ENCODE results near the gene CSTF1. TPM values are rescaled to one million over a fixed set of nuclear protein-coding genes. Genes with fewer than 3 reads are reported as not detected.
"Not testable (repeated sequence)": the region's sequence is repeated elsewhere in the genome, so short reads cannot be mapped to it uniquely, and the experiment has no call there.

CSTF1 gene
- polyA plus RNA-seq, 1 of the 3 experiments (the other 2 are of a cell fraction), result 23.4 TPM

GRCh38 chr20:56389807-56390206, 2.6 kb upstream of the CSTF1 start:
- H2AFZ ChIP-seq (ENCODE audit: low read depth), result no peak overlapping the region
- peaks cover 15 to 21% of the 10 kb centered on the region in 2 experiments for H3K36me3 ChIP-seq (replicated peaks in 1 of 2; ENCODE audit: control insufficient read depth in 1 of 2, insufficient read depth in 2 of 2, low read length in 1 of 2)
- no peak overlapping the region for H3K4me3 ChIP-seq (ENCODE audit: low read depth in 2 of 2, low read length in 1 of 2)
- CTCF ChIA-PET, result no interaction called here
- H3K4me1 ChIP-seq (ENCODE audit: control insufficient read depth in 1 of 2, insufficient read depth in 2 of 2, low read depth in 1 of 2, low read length in 1 of 2), result peaks cover 14 to 18% of the 10 kb centered on the region in 2 experiments; a peak in 2 of 4 replicates
- H3K9me2 ChIP-seq, result no peaks in the 10 kb centered on the region
- no peak overlapping the region for H3K27ac ChIP-seq (ENCODE audit: low read depth in 2 of 2, low read length in 1 of 2)
- H3K9ac ChIP-seq, result no peak overlapping the region
- H3K79me2 ChIP-seq (ENCODE audit: insufficient read depth), result peaks cover 95% of the 10 kb centered on the region
- H4K20me1 ChIP-seq (ENCODE audit: insufficient read depth), result no peaks in the 10 kb centered on the region
- TF ChIP-seq EZH2phosphoT487 (IDR thresholded peaks at IDR 0.05; ENCODE audit: borderline replicate concordance, low read depth) (no peak), MXI1 (IDR thresholded peaks at IDR 0.05; ENCODE audit: low read depth, low read length) (no peak), GABPA (IDR thresholded peaks at IDR 0.05; ENCODE audit: low read depth) (no peak), RAD21 (IDR thresholded peaks at IDR 0.05; ENCODE audit: low read length) (no peak), PBX3 (IDR thresholded peaks at IDR 0.05) (no peak), MEF2A (IDR thresholded peaks at IDR 0.05; ENCODE audit: borderline replicate concordance, low read depth) (no peak)
- TF ChIP-seq, protein P1, sequence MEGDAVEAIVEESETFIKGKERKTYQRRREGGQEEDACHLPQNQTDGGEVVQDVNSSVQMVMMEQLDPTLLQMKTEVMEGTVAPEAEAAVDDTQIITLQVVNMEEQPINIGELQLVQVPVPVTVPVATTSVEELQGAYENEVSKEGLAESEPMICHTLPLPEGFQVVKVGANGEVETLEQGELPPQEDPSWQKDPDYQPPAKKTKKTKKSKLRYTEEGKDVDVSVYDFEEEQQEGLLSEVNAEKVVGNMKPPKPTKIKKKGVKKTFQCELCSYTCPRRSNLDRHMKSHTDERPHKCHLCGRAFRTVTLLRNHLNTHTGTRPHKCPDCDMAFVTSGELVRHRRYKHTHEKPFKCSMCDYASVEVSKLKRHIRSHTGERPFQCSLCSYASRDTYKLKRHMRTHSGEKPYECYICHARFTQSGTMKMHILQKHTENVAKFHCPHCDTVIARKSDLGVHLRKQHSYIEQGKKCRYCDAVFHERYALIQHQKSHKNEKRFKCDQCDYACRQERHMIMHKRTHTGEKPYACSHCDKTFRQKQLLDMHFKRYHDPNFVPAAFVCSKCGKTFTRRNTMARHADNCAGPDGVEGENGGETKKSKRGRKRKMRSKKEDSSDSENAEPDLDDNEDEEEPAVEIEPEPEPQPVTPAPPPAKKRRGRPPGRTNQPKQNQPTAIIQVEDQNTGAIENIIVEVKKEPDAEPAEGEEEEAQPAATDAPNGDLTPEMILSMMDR (IDR thresholded peaks at IDR 0.05), result no peak
- no peaks in the 10 kb centered on the region for H3K9me3 ChIP-seq
- H3K27me3 ChIP-seq (ENCODE audit: insufficient read depth), result no peaks in the 10 kb centered on the region
- no peak for DNase-seq
- no peak overlapping the region for H3K4me2 ChIP-seq
- 95% methylated on average over 4 of the region's 4 CpGs for WGBS (ENCODE audit: low lambda C conversion rate)
- POLR2A ChIA-PET, result no interaction called here
- no peaks in the 10 kb centered on the region for H3F3A ChIP-seq (replicated peaks; ENCODE audit: insufficient read depth)

GRCh38 chr20:56390396-56390795, 2.0 kb upstream of the CSTF1 start:
- Histone ChIP-seq H3K36me3 (replicated peaks in 1 of 2; ENCODE audit: control insufficient read depth in 1 of 2, insufficient read depth in 2 of 2, low read length in 1 of 2) (peaks cover 17 to 22% of the 10 kb centered on the region in 2 experiments), H3K79me2 (ENCODE audit: insufficient read depth) (peaks cover 95% of the 10 kb centered on the region), H3K4me1 (ENCODE audit: control insufficient read depth in 1 of 2, insufficient read depth in 2 of 2, low read depth in 1 of 2, low read length in 1 of 2) (peaks cover 14 to 18% of the 10 kb centered on the region in 2 experiments; a peak in 2 of 4 replicates), H3K4me2 (peak overlapping the region; percentile 87), H3K4me3 (ENCODE audit: low read depth in 2 of 2, low read length in 1 of 2) (peak overlapping the region; percentile 84 to 98; a peak in 3 of 4 replicates), H3K9ac (peak overlapping the region; percentile 86; the same call in 1 of the 2 replicates)
- H3K27me3 ChIP-seq (ENCODE audit: insufficient read depth); DNase-seq; CTCF ChIA-PET; H3K9me2 ChIP-seq; POLR2A ChIA-PET; H3K9me3 ChIP-seq; H3F3A ChIP-seq (replicated peaks; ENCODE audit: insufficient read depth); H4K20me1 ChIP-seq (ENCODE audit: insufficient read depth); H2AFZ ChIP-seq (ENCODE audit: low read depth); H3K27ac ChIP-seq (ENCODE audit: low read depth in 2 of 2, low read length in 1 of 2): not testable (repeated sequence)
- WGBS (ENCODE audit: low lambda C conversion rate), result 99% methylated on average over 9 of the region's 9 CpGs

DNA sequence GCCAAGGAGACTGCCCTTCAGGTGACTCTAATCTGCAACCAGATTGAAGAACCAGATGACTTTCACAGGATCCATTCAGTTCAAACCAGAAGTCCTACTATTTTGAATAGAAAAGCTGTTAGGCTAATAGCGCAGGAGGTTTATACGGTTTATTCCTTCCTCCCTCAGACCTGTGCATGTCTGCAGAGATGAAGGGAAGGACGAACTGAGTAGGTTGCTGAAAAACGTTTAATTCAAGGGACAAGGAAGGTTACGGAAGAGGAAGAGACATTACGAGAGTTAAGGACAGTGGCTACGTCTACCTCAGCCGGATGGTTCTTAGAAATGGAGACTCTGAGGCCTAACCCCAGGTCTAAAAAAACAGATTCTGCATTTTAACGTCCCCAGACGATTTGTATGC, 1.4 kb upstream of the CSTF1 start:
- peak overlapping the region; percentile 84 to 98 for H3K4me3 ChIP-seq (ENCODE audit: low read depth in 2 of 2, low read length in 1 of 2)
- peaks cover 22 to 28% of the 10 kb centered on the region in 2 experiments for H3K36me3 ChIP-seq (replicated peaks in 1 of 2; ENCODE audit: control insufficient read depth in 1 of 2, insufficient read depth in 2 of 2, low read length in 1 of 2)
- H3K9me3 ChIP-seq, result no peaks in the 10 kb centered on the region
- peak overlapping the region; percentile 80 for H2AFZ ChIP-seq (ENCODE audit: low read depth)
- no peaks in the 10 kb centered on the region for H3K27me3 ChIP-seq (ENCODE audit: insufficient read depth)
- H3K79me2 ChIP-seq (ENCODE audit: insufficient read depth), result peaks cover 93% of the 10 kb centered on the region
- DNase-seq, result no peak
- ChIA-PET CTCF (no interaction called here), POLR2A (no interaction called here)
- peak overlapping the region; percentile 9 to 84; a peak in 2 of 4 replicates for H3K27ac ChIP-seq (ENCODE audit: low read depth in 2 of 2, low read length in 1 of 2)
- H4K20me1 ChIP-seq (ENCODE audit: insufficient read depth), result no peaks in the 10 kb centered on the region
- peaks cover 14 to 18% of the 10 kb centered on the region in 2 experiments; a peak in 2 of 4 replicates for H3K4me1 ChIP-seq (ENCODE audit: control insufficient read depth in 1 of 2, insufficient read depth in 2 of 2, low read depth in 1 of 2, low read length in 1 of 2)
- WGBS (ENCODE audit: low lambda C conversion rate), result 23% methylated on average over 10 of the region's 10 CpGs
- H3F3A ChIP-seq (replicated peaks; ENCODE audit: insufficient read depth), result no peaks in the 10 kb centered on the region
- peak overlapping the region; percentile 87 for H3K4me2 ChIP-seq
- H3K9me2 ChIP-seq, result no peaks in the 10 kb centered on the region
- H3K9ac ChIP-seq, result peak overlapping the region; percentile 86
- TF ChIP-seq, protein P2, sequence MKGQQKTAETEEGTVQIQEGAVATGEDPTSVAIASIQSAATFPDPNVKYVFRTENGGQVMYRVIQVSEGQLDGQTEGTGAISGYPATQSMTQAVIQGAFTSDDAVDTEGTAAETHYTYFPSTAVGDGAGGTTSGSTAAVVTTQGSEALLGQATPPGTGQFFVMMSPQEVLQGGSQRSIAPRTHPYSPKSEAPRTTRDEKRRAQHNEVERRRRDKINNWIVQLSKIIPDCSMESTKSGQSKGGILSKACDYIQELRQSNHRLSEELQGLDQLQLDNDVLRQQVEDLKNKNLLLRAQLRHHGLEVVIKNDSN (IDR thresholded peaks at IDR 0.05; ENCODE audit: borderline replicate concordance, low read depth), result no peak
- TF ChIP-seq CHD2 (IDR thresholded peaks at IDR 0.05; ENCODE audit: low read length, partially characterized antibody) (no peak), GABPA (IDR thresholded peaks at IDR 0.05; ENCODE audit: low read depth) (no peak), RAD21 (IDR thresholded peaks at IDR 0.05; ENCODE audit: low read length) (no peak), PBX3 (IDR thresholded peaks at IDR 0.05) (no peak), SIN3A (IDR thresholded peaks at IDR 0.05; ENCODE audit: borderline replicate concordance, low read depth, low read length) (no peak), FOSL2 (IDR thresholded peaks at IDR 0.05; ENCODE audit: borderline replicate concordance, low read depth) (no peak), POLR2AphosphoS5 (IDR thresholded peaks at IDR 0.05; ENCODE audit: low read depth, low read length) (no peak), RXRA (IDR thresholded peaks at IDR 0.05; ENCODE audit: borderline replicate concordance, low read depth) (no peak), SMC3 (IDR thresholded peaks at IDR 0.05; ENCODE audit: low read depth, low read length) (no peak), NRF1 (IDR thresholded peaks at IDR 0.05; ENCODE audit: low read depth, low read length) (no peak), MXI1 (IDR thresholded peaks at IDR 0.05; ENCODE audit: low read depth, low read length) (no peak), TEAD4 (IDR thresholded peaks at IDR 0.05; ENCODE audit: borderline replicate concordance, insufficient read depth) (no peak), EZH2phosphoT487 (IDR thresholded peaks at IDR 0.05; ENCODE audit: borderline replicate concordance, low read depth) (no peak), FOXJ3 (CRISPR knock-in tag; IDR thresholded peaks at IDR 0.05) (no peak), ELF1 (IDR thresholded peaks at IDR 0.05) (no peak)
